HEK293 (cell line): ENCODE measurements around the gene CXorf38.

Experiments used
- CTCF ChIA-PET: fragments of 350-600 bp; formaldehyde crosslinking; extraction: SDS; loops from one replicate; lab custom pipeline; 2021; ENCODE audit warnings: antibody characterized with exemption; lab: Yijun Ruan, JAX
- POLR2A ChIA-PET: fragments of 300-600 bp; formaldehyde crosslinking; extraction: SDS; loops from one replicate; lab custom pipeline; 2020; ENCODE audit warnings: antibody characterized with exemption, inconsistent platforms; lab: Yijun Ruan, JAX
- H3K27ac ChIP-seq: fragments of 200-500 bp; sonication (Bioruptor generic); 2 replicates; pipeline ENCODE4 v1.5.1; 2014; ENCODE audit warnings: low read depth, low read length, control low read depth, inconsistent platforms; ENCODE audit errors: extremely low read depth
- H3K36me3 ChIP-seq, 2 experiments: fragments of 200-500 bp in 1 of 2; sonication (Bioruptor generic) in 1 of 2; 1 replicate in 1 of 2; 2 replicates in 1 of 2; pipeline ENCODE4 v1.5.1; 2014 to 2017; ENCODE audit warnings: inconsistent platforms in 2 of 2, low read length in 2 of 2; ENCODE audit not compliant: control insufficient read depth in 2 of 2, insufficient read depth in 1 of 2
- H3K4me1 ChIP-seq: fragments of 200-500 bp; sonication (Bioruptor generic); 2 replicates; pipeline ENCODE4 v1.5.1; 2014; ENCODE audit warnings: mild to moderate bottlenecking, low read length, inconsistent platforms; ENCODE audit not compliant: control insufficient read depth, insufficient read depth
- H3K4me3 ChIP-seq: 2 replicates; pipeline ENCODE4 v1.5.1; 2011; ENCODE audit warnings: low read depth, mild to moderate bottlenecking, control low read depth, low read length, moderate library complexity
- H3K9me3 ChIP-seq: fragments of 200-500 bp; sonication (Bioruptor generic); 2 replicates; pipeline ENCODE4 v1.5.1; 2014; ENCODE audit warnings: low read depth, low read length, inconsistent platforms; ENCODE audit not compliant: control insufficient read depth, insufficient read depth
- AEBP2 ChIP-seq: fragments of 450-650 bp; formaldehyde crosslinking; IDR thresholded peaks from 2 replicates; pipeline ENCODE4 v1.5.1; 2016; ENCODE audit warnings: missing biosample characterization, missing genetic modification characterization, borderline replicate concordance
- ATF2 ChIP-seq: fragments of 450-650 bp; formaldehyde crosslinking; IDR thresholded peaks from 2 replicates; pipeline ENCODE4 v1.5.1; 2016; ENCODE audit warnings: missing biosample characterization, missing genetic modification characterization, low read depth
- KLF1 ChIP-seq: fragments of 450-650 bp; formaldehyde crosslinking; IDR thresholded peaks from 2 replicates; pipeline ENCODE4 v1.5.1; 2016; ENCODE audit warnings: missing biosample characterization, missing genetic modification characterization
- SCRT1 ChIP-seq: fragments of 450-650 bp; formaldehyde crosslinking; IDR thresholded peaks from 2 replicates; pipeline ENCODE4 v1.5.1; 2016; ENCODE audit warnings: missing biosample characterization, missing genetic modification characterization, borderline replicate concordance
- SETDB1 ChIP-seq: IDR thresholded peaks from one replicate; pipeline ENCODE4 v1.6.1; 2017; ENCODE audit warnings: mild to moderate bottlenecking, low read length, moderate library complexity, mixed read lengths; ENCODE audit not compliant: insufficient read length
- ZBTB10 ChIP-seq: fragments of 450-650 bp; formaldehyde crosslinking; IDR thresholded peaks from 2 replicates; pipeline ENCODE4 v1.5.1; 2016; ENCODE audit warnings: missing biosample characterization, missing genetic modification characterization
- ZBTB21 ChIP-seq: fragments of 450-650 bp; formaldehyde crosslinking; IDR thresholded peaks from 2 replicates; pipeline ENCODE4 v1.5.1; 2017; ENCODE audit warnings: missing biosample characterization, missing genetic modification characterization
- ZNF132 ChIP-seq: fragments of 450-650 bp; formaldehyde crosslinking; IDR thresholded peaks from 2 replicates; pipeline ENCODE4 v1.5.1; 2017; ENCODE audit warnings: missing biosample characterization, missing genetic modification characterization, borderline replicate concordance
- ZNF292 ChIP-seq: fragments of 450-650 bp; formaldehyde crosslinking; IDR thresholded peaks from 2 replicates; pipeline ENCODE4 v1.5.1; 2016; ENCODE audit warnings: low read depth, missing biosample characterization, missing genetic modification characterization, borderline replicate concordance
- ZNF391 ChIP-seq: fragments of 450-650 bp; formaldehyde crosslinking; IDR thresholded peaks from 2 replicates; pipeline ENCODE4 v1.5.1; 2016; ENCODE audit warnings: low read depth, missing biosample characterization, missing genetic modification characterization, borderline replicate concordance
- ZNF48 ChIP-seq: fragments of 450-650 bp; formaldehyde crosslinking; IDR thresholded peaks from 2 replicates; pipeline ENCODE4 v1.5.1; 2016; ENCODE audit warnings: missing biosample characterization, missing genetic modification characterization
- ZNF555 ChIP-seq: fragments of 450-650 bp; formaldehyde crosslinking; conservative IDR thresholded peaks from 2 replicates; pipeline ENCODE4 v1.5.1; 2017; ENCODE audit warnings: missing biosample characterization, mild to moderate bottlenecking, missing genetic modification characterization, inconsistent platforms
- ZNF677 ChIP-seq: fragments of 450-650 bp; IDR thresholded peaks from 2 replicates; pipeline ENCODE4 v1.5.0; 2018; ENCODE audit warnings: missing biosample characterization, mild to moderate bottlenecking, missing genetic modification characterization, moderate library complexity
- ZSCAN5A ChIP-seq: fragments of 450-650 bp; formaldehyde crosslinking; IDR thresholded peaks from 2 replicates; pipeline ENCODE4 v1.5.1; 2016; ENCODE audit warnings: missing biosample characterization, missing genetic modification characterization
- ZXDB ChIP-seq: fragments of 450-650 bp; formaldehyde crosslinking; IDR thresholded peaks from 2 replicates; pipeline ENCODE4 v1.5.1; 2016; ENCODE audit warnings: missing biosample characterization, missing genetic modification characterization
- TF ChIP-seq, protein P1 (sequence below): fragments of 450-650 bp; formaldehyde crosslinking; IDR thresholded peaks from 2 replicates; pipeline ENCODE4 v1.5.1; 2016; ENCODE audit warnings: missing biosample characterization, missing genetic modification characterization

The CXorf38 gene

DNA sequence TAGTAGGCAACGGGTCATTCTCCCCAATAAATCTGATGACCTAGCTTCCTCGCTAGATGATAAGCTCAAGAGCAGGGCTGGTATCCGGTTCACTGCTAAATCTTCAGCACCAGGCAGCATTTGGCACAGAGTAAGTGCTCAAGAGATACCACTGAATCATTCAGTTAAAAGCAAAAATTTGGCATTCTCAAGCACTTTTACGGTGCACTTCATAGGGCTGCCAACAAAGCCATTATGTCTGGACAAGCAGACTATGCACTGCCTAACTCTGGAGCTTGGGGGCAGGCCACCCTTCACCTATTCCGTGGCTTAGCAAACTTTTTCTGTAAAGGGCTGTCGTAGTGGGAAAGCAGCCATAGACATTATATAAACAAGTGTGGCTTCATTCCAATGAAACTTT is 23.8 kb upstream of the CXorf38 start (continued):
- TF ChIP-seq, protein P1, sequence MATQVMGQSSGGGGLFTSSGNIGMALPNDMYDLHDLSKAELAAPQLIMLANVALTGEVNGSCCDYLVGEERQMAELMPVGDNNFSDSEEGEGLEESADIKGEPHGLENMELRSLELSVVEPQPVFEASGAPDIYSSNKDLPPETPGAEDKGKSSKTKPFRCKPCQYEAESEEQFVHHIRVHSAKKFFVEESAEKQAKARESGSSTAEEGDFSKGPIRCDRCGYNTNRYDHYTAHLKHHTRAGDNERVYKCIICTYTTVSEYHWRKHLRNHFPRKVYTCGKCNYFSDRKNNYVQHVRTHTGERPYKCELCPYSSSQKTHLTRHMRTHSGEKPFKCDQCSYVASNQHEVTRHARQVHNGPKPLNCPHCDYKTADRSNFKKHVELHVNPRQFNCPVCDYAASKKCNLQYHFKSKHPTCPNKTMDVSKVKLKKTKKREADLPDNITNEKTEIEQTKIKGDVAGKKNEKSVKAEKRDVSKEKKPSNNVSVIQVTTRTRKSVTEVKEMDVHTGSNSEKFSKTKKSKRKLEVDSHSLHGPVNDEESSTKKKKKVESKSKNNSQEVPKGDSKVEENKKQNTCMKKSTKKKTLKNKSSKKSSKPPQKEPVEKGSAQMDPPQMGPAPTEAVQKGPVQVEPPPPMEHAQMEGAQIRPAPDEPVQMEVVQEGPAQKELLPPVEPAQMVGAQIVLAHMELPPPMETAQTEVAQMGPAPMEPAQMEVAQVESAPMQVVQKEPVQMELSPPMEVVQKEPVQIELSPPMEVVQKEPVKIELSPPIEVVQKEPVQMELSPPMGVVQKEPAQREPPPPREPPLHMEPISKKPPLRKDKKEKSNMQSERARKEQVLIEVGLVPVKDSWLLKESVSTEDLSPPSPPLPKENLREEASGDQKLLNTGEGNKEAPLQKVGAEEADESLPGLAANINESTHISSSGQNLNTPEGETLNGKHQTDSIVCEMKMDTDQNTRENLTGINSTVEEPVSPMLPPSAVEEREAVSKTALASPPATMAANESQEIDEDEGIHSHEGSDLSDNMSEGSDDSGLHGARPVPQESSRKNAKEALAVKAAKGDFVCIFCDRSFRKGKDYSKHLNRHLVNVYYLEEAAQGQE (tag by site-specific recombination) = no peak

GRCh38 chrX:40663880-40664630 is 16.7 kb upstream of the CXorf38 start:
- H3K4me3 ChIP-seq = no peak overlapping the region
- ChIA-PET POLR2A (no interaction called here), CTCF (interaction anchor here (0.7 to 6.8 kb wide), 7 partner anchors 8 to 130 kb away, joined by 3 to 54 read pairs (median 3); no protein-coding TSS in a partner anchor)
- no peaks in the 10 kb centered on the region for H3K9me3 ChIP-seq
- H3K4me1 ChIP-seq = no peaks in the 10 kb centered on the region
- H3K27ac ChIP-seq = no peak overlapping the region
- no peak for TF ChIP-seq ZNF391 (tag by site-specific recombination)
- TF ChIP-seq ATF2 (tag by site-specific recombination) = no peak
- no peak for TF ChIP-seq ZXDB (tag by site-specific recombination)
- TF ChIP-seq ZNF292 = no peak
- no peak for TF ChIP-seq ZNF132 (tag by site-specific recombination)
- peaks cover 88 to 92% of the 10 kb centered on the region in 2 experiments for H3K36me3 ChIP-seq

- H3K4me1 ChIP-seq = no peaks in the 10 kb centered on the region
- peaks cover 87 to 92% of the 10 kb centered on the region in 2 experiments for H3K36me3 ChIP-seq
- POLR2A ChIA-PET = no interaction called here
- no peaks in the 10 kb centered on the region for H3K9me3 ChIP-seq
- no peak overlapping the region for H3K4me3 ChIP-seq
- CTCF ChIA-PET = interaction anchor here (0.6 to 6.8 kb wide), 5 partner anchors 10 to 131 kb away, joined by 3 to 54 read pairs (median 5); no protein-coding TSS in a partner anchor
- no peak for TF ChIP-seq ZNF48 (tag by site-specific recombination)
- TF ChIP-seq SETDB1 = no peak
- TF ChIP-seq ZBTB21 (tag by site-specific recombination) = no peak
- TF ChIP-seq SCRT1 (tag by site-specific recombination) = no peak
- TF ChIP-seq ZNF555 (tag by site-specific recombination) = no peak
- no peak overlapping the region for H3K27ac ChIP-seq
Measured at GRCh38 chrX:40663078-40663740, 15.8 kb upstream of the CXorf38 start.

DNA sequence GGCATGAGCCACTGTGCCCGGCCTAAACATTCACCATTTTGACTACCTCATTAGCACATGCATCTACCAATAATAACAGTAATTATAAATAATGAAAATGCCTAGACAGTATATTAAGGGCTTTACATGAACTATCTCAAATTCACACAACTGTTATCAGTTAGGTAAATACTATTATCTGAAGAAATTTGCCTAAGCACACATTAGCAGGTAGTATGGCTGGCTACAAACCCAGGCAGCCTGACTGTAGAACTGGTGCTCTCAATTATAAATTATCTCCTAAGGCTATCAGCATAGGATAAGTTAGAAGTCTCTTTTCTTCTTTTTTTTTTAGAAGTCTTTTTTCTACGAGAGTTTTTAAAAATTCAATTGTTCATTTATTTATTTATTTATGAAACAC is 14.1 kb upstream of the CXorf38 start:
- Histone ChIP-seq H3K36me3 (peaks cover 80 to 89% of the 10 kb centered on the region in 2 experiments), H3K4me1 (no peaks in the 10 kb centered on the region), H3K4me3 (no peak overlapping the region), H3K9me3 (no peaks in the 10 kb centered on the region), H3K27ac (no peak overlapping the region)
- CTCF ChIA-PET = interaction anchor here (0.6 to 6.8 kb wide), 3 partner anchors 9 to 105 kb away, joined by 3 to 54 read pairs (median 9); no protein-coding TSS in a partner anchor
- POLR2A ChIA-PET = no interaction called here
- TF ChIP-seq KLF1 (tag by site-specific recombination) (no peak), ZBTB10 (no peak), ZNF48 (tag by site-specific recombination) (no peak), ZSCAN5A (tag by site-specific recombination) (no peak), ZNF677 (tag by site-specific recombination) (no peak), AEBP2 (tag by site-specific recombination) (no peak)
